ENCODE results near the gene MACIR. TPM values are rescaled to one million over a fixed set of nuclear protein-coding genes. Genes with fewer than 3 reads are reported as not detected.

The MACIR gene
- total and polyA plus RNA-seq, 9 of the 15 experiments (the other 6 are each of a cell fraction or from before 2014, with no cell fraction given) = 1.4 to 11.6 (median 9.4) TPM

DNA sequence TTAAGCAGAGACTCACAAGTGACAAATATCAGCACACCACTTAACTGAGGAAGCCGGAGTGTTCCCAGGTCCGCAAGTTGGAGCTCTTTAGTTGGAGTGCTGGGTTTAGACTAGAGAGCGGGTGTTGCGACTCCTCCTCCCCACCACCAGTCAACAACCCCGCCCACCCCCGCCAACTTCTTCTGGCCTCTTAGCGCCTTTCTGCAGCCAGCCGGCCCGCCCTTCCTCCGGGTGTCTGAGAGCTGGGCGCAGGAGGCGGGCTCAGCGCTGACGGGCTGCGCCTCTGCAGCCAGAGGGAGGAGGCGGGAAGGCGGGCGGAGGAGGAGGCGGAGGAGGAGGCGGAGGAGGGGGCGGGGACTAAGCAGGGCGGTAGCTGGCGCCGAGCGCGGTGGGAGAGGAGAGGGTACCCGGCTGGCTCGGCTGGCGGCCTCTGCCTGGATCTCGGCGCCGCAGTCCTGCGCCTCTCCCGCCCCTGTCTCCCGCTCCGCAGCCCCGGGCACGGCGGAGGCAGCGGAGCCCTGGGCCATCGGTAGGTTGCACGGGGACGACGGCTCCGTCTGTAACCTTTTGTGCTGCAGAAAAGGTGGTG lies at the start of gene MACIR (continued):
- TF ChIP-seq, protein P1, sequence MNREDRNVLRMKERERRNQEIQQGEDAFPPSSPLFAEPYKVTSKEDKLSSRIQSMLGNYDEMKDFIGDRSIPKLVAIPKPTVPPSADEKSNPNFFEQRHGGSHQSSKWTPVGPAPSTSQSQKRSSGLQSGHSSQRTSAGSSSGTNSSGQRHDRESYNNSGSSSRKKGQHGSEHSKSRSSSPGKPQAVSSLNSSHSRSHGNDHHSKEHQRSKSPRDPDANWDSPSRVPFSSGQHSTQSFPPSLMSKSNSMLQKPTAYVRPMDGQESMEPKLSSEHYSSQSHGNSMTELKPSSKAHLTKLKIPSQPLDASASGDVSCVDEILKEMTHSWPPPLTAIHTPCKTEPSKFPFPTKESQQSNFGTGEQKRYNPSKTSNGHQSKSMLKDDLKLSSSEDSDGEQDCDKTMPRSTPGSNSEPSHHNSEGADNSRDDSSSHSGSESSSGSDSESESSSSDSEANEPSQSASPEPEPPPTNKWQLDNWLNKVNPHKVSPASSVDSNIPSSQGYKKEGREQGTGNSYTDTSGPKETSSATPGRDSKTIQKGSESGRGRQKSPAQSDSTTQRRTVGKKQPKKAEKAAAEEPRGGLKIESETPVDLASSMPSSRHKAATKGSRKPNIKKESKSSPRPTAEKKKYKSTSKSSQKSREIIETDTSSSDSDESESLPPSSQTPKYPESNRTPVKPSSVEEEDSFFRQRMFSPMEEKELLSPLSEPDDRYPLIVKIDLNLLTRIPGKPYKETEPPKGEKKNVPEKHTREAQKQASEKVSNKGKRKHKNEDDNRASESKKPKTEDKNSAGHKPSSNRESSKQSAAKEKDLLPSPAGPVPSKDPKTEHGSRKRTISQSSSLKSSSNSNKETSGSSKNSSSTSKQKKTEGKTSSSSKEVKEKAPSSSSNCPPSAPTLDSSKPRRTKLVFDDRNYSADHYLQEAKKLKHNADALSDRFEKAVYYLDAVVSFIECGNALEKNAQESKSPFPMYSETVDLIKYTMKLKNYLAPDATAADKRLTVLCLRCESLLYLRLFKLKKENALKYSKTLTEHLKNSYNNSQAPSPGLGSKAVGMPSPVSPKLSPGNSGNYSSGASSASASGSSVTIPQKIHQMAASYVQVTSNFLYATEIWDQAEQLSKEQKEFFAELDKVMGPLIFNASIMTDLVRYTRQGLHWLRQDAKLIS (CRISPR knock-in tag; IDR thresholded peaks at IDR 0.05) = peak; percentile 20; the same call in 1 of the 2 replicates
- TF ChIP-seq, protein P2, sequence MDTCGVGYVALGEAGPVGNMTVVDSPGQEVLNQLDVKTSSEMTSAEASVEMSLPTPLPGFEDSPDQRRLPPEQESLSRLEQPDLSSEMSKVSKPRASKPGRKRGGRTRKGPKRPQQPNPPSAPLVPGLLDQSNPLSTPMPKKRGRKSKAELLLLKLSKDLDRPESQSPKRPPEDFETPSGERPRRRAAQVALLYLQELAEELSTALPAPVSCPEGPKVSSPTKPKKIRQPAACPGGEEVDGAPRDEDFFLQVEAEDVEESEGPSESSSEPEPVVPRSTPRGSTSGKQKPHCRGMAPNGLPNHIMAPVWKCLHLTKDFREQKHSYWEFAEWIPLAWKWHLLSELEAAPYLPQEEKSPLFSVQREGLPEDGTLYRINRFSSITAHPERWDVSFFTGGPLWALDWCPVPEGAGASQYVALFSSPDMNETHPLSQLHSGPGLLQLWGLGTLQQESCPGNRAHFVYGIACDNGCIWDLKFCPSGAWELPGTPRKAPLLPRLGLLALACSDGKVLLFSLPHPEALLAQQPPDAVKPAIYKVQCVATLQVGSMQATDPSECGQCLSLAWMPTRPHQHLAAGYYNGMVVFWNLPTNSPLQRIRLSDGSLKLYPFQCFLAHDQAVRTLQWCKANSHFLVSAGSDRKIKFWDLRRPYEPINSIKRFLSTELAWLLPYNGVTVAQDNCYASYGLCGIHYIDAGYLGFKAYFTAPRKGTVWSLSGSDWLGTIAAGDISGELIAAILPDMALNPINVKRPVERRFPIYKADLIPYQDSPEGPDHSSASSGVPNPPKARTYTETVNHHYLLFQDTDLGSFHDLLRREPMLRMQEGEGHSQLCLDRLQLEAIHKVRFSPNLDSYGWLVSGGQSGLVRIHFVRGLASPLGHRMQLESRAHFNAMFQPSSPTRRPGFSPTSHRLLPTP (IDR thresholded peaks at IDR 0.05; ENCODE audit: borderline replicate concordance, extremely low read depth, insufficient read length) = no peak
- TF ChIP-seq, protein P3, sequence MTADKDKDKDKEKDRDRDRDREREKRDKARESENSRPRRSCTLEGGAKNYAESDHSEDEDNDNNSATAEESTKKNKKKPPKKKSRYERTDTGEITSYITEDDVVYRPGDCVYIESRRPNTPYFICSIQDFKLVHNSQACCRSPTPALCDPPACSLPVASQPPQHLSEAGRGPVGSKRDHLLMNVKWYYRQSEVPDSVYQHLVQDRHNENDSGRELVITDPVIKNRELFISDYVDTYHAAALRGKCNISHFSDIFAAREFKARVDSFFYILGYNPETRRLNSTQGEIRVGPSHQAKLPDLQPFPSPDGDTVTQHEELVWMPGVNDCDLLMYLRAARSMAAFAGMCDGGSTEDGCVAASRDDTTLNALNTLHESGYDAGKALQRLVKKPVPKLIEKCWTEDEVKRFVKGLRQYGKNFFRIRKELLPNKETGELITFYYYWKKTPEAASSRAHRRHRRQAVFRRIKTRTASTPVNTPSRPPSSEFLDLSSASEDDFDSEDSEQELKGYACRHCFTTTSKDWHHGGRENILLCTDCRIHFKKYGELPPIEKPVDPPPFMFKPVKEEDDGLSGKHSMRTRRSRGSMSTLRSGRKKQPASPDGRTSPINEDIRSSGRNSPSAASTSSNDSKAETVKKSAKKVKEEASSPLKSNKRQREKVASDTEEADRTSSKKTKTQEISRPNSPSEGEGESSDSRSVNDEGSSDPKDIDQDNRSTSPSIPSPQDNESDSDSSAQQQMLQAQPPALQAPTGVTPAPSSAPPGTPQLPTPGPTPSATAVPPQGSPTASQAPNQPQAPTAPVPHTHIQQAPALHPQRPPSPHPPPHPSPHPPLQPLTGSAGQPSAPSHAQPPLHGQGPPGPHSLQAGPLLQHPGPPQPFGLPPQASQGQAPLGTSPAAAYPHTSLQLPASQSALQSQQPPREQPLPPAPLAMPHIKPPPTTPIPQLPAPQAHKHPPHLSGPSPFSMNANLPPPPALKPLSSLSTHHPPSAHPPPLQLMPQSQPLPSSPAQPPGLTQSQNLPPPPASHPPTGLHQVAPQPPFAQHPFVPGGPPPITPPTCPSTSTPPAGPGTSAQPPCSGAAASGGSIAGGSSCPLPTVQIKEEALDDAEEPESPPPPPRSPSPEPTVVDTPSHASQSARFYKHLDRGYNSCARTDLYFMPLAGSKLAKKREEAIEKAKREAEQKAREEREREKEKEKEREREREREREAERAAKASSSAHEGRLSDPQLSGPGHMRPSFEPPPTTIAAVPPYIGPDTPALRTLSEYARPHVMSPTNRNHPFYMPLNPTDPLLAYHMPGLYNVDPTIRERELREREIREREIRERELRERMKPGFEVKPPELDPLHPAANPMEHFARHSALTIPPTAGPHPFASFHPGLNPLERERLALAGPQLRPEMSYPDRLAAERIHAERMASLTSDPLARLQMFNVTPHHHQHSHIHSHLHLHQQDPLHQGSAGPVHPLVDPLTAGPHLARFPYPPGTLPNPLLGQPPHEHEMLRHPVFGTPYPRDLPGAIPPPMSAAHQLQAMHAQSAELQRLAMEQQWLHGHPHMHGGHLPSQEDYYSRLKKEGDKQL (CRISPR knock-in tag; IDR thresholded peaks at IDR 0.05; ENCODE audit: borderline replicate concordance) = no peak
- TF ChIP-seq SMAD4 (CRISPR knock-in tag; conservative IDR thresholded peaks at IDR 0.05) (peak; percentile 32; the same call in 1 of the 2 replicates), EGR1 (conservative IDR thresholded peaks at IDR 0.05) (peak; percentile 99), ZBTB2 (IDR thresholded peaks at IDR 0.05) (no peak), ZNF561 (CRISPR knock-in tag; conservative IDR thresholded peaks at IDR 0.05) (no peak), STAT5A (IDR thresholded peaks at IDR 0.05; ENCODE audit: borderline replicate concordance, low read length) (no peak), ELF4 (CRISPR knock-in tag; IDR thresholded peaks at IDR 0.05) (no peak), EZH2 (IDR thresholded peaks at IDR 0.05; ENCODE audit: borderline replicate concordance, low read depth, low read length) (no peak)
- TF ChIP-seq, protein P4, sequence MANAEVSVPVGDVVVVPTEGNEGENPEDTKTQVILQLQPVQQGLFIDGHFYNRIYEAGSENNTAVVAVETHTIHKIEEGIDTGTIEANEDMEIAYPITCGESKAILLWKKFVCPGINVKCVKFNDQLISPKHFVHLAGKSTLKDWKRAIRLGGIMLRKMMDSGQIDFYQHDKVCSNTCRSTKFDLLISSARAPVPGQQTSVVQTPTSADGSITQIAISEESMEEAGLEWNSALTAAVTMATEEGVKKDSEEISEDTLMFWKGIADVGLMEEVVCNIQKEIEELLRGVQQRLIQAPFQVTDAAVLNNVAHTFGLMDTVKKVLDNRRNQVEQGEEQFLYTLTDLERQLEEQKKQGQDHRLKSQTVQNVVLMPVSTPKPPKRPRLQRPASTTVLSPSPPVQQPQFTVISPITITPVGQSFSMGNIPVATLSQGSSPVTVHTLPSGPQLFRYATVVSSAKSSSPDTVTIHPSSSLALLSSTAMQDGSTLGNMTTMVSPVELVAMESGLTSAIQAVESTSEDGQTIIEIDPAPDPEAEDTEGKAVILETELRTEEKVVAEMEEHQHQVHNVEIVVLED (CRISPR knock-in tag; IDR thresholded peaks at IDR 0.05) = no peak
